Naive thymus-derived CD4-positive, alpha-beta T cell (primary cell): ENCODE data around the gene AMDHD2. TPM values are rescaled to one million over a fixed set of nuclear protein-coding genes. Genes with fewer than 3 reads are reported as not detected.
A peak's percentile ranks its signal among the peaks of the same experiment; 100 is the strongest.

Experiments used
- ATAC-seq: fragments of 150-1000 bp; cut with Tn5 transposase; 2 replicates; pipeline ENCODE4 v1.10.0; 2021; ENCODE audit warnings: mild to moderate bottlenecking, moderate library complexity
- CTCF ChIA-PET: fragments of 350-600 bp; sonication (Branson Sonifier 250); formaldehyde crosslinking; loops from one replicate; lab custom pipeline; 2021; ENCODE audit warnings: antibody characterized with exemption; lab: Charles Lee
- POLR2A ChIA-PET: fragments of 350-600 bp; sonication (Branson Sonifier 250); formaldehyde crosslinking; loops from one replicate; lab custom pipeline; 2021; ENCODE audit warnings: antibody characterized with exemption, inconsistent platforms; lab: Charles Lee
- DNase-seq, 9 donors: peaks; one replicate each; pipeline versions ENCODE4 v3.0.0 to v3.0.0-alpha.2; 2020 to 2022; ENCODE audit warnings: mixed read lengths in 1 of 9
- H3K27ac ChIP-seq: one replicate; pipeline ENCODE4 v1.7.0; 2013; ENCODE audit warnings: mild to moderate bottlenecking, low read depth, low read length, moderate library complexity
- H3K27me3 ChIP-seq, 2 donors: one replicate each; pipeline ENCODE4 v1.7.0; 2013; ENCODE audit warnings: low read length in 2 of 2, mild to moderate bottlenecking in 2 of 2, moderate library complexity in 2 of 2; ENCODE audit not compliant: control insufficient read depth in 2 of 2, insufficient read depth in 2 of 2
- H3K36me3 ChIP-seq, 3 experiments: 1 replicate in 2 of 3; 2 replicates in 1 of 3; pipeline ENCODE4 v1.7.0; 2013; ENCODE audit warnings: low read length in 3 of 3, mild to moderate bottlenecking in 3 of 3, moderate library complexity in 1 of 3; ENCODE audit not compliant: insufficient read depth in 3 of 3, control insufficient read depth in 2 of 3
- H3K4me1 ChIP-seq, 2 donors: one replicate each; pipeline ENCODE4 v1.7.0; 2013; ENCODE audit warnings: low read length in 2 of 2, mild to moderate bottlenecking in 2 of 2, moderate library complexity in 1 of 2; ENCODE audit not compliant: control insufficient read depth in 2 of 2, insufficient read depth in 2 of 2
- H3K4me3 ChIP-seq: 2 replicates; pipeline ENCODE4 v1.7.0; 2013; ENCODE audit warnings: mild to moderate bottlenecking, low read length
- H3K9me3 ChIP-seq, 3 experiments: 1 replicate in 2 of 3; 2 replicates in 1 of 3; pipeline ENCODE4 v1.7.0; 2013; ENCODE audit warnings: low read length in 3 of 3; ENCODE audit not compliant: control insufficient read depth in 2 of 3
- H3K27ac Mint-ChIP-seq, 9 donors: one replicate each; pipeline ENCODE4 v1.8.0; 2020 to 2022; ENCODE audit warnings: mixed read lengths in 9 of 9, mild to moderate bottlenecking in 8 of 9, moderate library complexity in 5 of 9, inconsistent platforms in 2 of 9
- H3K27me3 Mint-ChIP-seq, 5 donors: one replicate each; pipeline ENCODE4 v1.8.0; 2021 to 2022; ENCODE audit warnings: mixed read lengths in 5 of 5, mild to moderate bottlenecking in 1 of 5
- H3K36me3 Mint-ChIP-seq, 5 donors: one replicate each; pipeline ENCODE4 v1.8.0; 2020 to 2022; ENCODE audit warnings: mixed read lengths in 5 of 5, mild to moderate bottlenecking in 3 of 5, inconsistent platforms in 1 of 5
- H3K4me1 Mint-ChIP-seq, 7 donors: one replicate each; pipeline ENCODE4 v1.8.0; 2020 to 2022; ENCODE audit warnings: mixed read lengths in 7 of 7, mild to moderate bottlenecking in 3 of 7, inconsistent platforms in 1 of 7
- H3K4me3 Mint-ChIP-seq, 10 donors: one replicate each; pipeline ENCODE4 v1.8.0; 2020 to 2022; ENCODE audit warnings: mild to moderate bottlenecking in 10 of 10, mixed read lengths in 10 of 10, moderate library complexity in 6 of 10, inconsistent platforms in 2 of 10
- H3K9me3 Mint-ChIP-seq, 11 donors: one replicate each; pipeline ENCODE4 v1.8.0; 2020 to 2022; ENCODE audit warnings: mixed read lengths in 11 of 11, mild to moderate bottlenecking in 4 of 11, inconsistent platforms in 1 of 11, moderate library complexity in 1 of 11
- intact Hi-C, 2 donors: fragments of 100-400 bp; cut with micrococcal nuclease; formaldehyde crosslinking; loops; one replicate each; pipeline ENCODE4 v1.15.1; 2023
- polyA plus RNA-seq, 2 donors: library from polyadenylated mRNA; unstranded; fragments of 300-500 nt; fragmentation: Illumina TruSeq; gene quantifications; one replicate each; pipeline ENCODE4 v1.2.3, GENCODE V29; 2021
- total RNA-seq, 6 experiments: library from RNA in 5 of 6; stranded (reverse) in 5 of 6; gene quantifications; 1 replicate in 5 of 6; 2 replicates in 1 of 6; pipeline ENCODE4 v1.2.3 and lab custom pipeline; 2021 to 2026

AMDHD2 gene
- total and polyA plus RNA-seq, 7 experiments from 2014 or later, result 15.0 to 258 (median 102) TPM

DNA sequence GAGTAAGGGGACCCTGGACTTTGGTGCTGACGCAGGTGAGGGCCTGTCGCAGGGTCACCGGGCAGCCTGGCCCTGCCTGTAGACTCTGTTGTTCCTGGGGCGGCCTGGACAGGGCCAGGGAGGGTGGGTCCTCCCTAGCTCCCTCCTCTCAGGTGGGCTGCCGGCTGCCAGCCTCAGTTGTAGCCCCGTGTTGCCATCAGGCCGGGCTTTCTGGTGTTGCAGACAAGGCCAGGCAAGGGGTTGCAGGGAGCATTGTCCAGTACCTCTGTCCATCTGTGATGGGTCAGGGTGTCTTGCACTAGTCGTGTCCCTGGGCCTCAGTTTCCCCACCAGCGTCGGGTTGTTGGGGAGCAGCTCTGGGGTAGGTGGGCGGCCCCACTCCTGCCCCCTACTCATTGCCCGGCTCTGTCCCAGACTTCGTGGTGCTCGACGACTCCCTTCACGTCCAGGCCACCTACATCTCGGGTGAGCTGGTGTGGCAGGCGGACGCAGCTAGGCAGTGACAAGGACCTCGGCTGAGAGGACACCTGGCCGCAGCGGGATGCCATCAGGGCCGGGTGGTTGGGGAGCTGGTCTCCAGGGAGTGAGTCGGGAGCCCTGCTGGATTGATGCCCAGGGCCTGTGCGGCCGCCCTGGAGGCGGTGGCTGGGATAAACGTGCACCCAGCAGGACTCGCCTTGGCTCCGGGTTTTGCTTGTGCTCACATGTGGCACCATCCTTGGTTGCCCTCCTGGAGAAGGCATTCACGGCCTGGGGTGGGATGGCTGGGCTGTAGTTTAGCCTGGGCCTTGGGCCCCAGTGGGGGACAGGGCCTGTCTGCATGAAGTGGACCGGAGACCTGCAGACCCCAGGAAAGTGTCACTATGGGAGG, 9.1 kb downstream of the AMDHD2 start:
- H3K27ac ChIP-seq, result no peak overlapping the region
- peaks cover 5 to 6% of the 10 kb centered on the region in 2 donors for H3K4me1 ChIP-seq
- POLR2A ChIA-PET, result interaction anchor here (0.6 to 3.7 kb wide), 3 partner anchors 9 to 254 kb away, joined by 3 to 89 read pairs (median 5); partner anchors contain the start of gene AMDHD2
- CTCF ChIA-PET, result no interaction called here
- H3K4me3 Mint-ChIP-seq, result peak overlapping the region in 1 of 10 donors; percentile 96
- peaks cover 0 to 47% (median 4%) of the 10 kb centered on the region in 3 experiments for H3K36me3 ChIP-seq
- no peaks in the 10 kb centered on the region for H3K27me3 ChIP-seq
- intact Hi-C loops, result no loop called here
- no peaks in the 10 kb centered on the region for H3K27me3 Mint-ChIP-seq
- H3K36me3 Mint-ChIP-seq, result peaks cover 0 to 8% (median 3%) of the 10 kb centered on the region in 5 donors
- peaks cover 0 to 2% (median 0%) of the 10 kb centered on the region in 11 donors for H3K9me3 Mint-ChIP-seq
- no peaks in the 10 kb centered on the region for H3K9me3 ChIP-seq
- peak overlapping the region in 4 of 9 donors; percentile 38 to 86 (median 60) for H3K27ac Mint-ChIP-seq
- H3K4me1 Mint-ChIP-seq, result peaks cover 0 to 30% (median 21%) of the 10 kb centered on the region in 7 donors
- H3K4me3 ChIP-seq, result no peak overlapping the region
- ATAC-seq (no peak), DNase-seq (peak in 1 of 9 donors; percentile 17)

DNA sequence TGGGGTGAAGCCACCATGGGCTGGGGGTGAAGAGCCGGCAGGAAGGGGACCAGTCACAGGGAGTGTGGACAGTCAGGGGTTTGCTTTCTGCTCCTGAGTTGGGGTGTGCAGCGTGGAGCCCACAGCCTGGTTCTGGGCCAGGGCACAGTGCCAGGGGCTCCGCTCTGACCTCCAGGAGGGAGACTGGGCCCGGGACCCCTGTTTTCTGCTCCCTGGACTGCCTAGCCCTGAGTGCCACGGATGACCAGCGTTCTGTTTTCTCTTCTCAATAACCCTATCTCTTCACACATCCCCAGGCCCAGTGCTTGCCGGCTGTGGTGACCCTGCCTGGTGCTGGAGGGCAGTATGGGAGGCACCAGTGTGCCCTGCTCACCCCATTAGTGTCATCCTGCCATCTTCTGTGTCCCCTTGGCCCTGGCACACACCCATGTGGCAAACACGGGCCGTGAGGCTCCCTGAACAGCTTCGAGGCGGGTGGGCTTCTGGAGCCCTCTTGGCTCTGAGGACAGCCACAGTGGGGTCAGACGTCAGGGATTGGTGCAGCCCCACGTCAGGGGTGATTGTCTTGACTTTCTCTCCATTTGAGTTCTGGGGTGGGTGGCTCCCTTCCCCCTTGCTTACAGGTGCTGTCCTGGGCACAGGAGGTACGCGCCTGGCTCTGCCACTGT, 9.9 kb downstream of the AMDHD2 start:
- no peak for ATAC-seq
- Histone ChIP-seq H3K4me1 (peaks cover 5 to 6% of the 10 kb centered on the region in 2 donors), H3K4me3 (no peak overlapping the region), H3K27me3 (no peaks in the 10 kb centered on the region), H3K36me3 (peaks cover 0 to 39% (median 0%) of the 10 kb centered on the region in 3 experiments), H3K27ac (no peak overlapping the region), H3K9me3 (no peaks in the 10 kb centered on the region)
- CTCF ChIA-PET, result interaction anchor here (1.0 kb wide), 1 partner anchor 9 kb away, joined by 3 read pairs; no protein-coding TSS in a partner anchor
- intact Hi-C loops, result loop anchor here (5.0 to 10.0 kb wide), 4 partner anchors 308 to 755 kb away; partner anchors contain the start of genes E4F1 (in 1 of the 2), HCFC1R1 (in 1 of the 2), THOC6 (in 1 of the 2) and TNFRSF12A (in 1 of the 2)
- peak overlapping the region in 4 of 10 donors; percentile 27 to 96 (median 49) for H3K4me3 Mint-ChIP-seq
- no peak for DNase-seq
- H3K27me3 Mint-ChIP-seq, result no peaks in the 10 kb centered on the region
- H3K36me3 Mint-ChIP-seq, result peaks cover 0 to 7% (median 0%) of the 10 kb centered on the region in 5 donors
- POLR2A ChIA-PET, result interaction anchor here (3.7 to 6.0 kb wide), 2 partner anchors 10 to 16 kb away, joined by 83 to 89 read pairs; partner anchors contain the start of genes AMDHD2 and ATP6V0C
- H3K4me1 Mint-ChIP-seq, result peaks cover 0 to 27% (median 19%) of the 10 kb centered on the region in 7 donors
- peaks cover 0 to 2% (median 0%) of the 10 kb centered on the region in 11 donors for H3K9me3 Mint-ChIP-seq
- H3K27ac Mint-ChIP-seq, result peak overlapping the region in 7 of 9 donors; percentile 62 to 86 (median 68)

DNA sequence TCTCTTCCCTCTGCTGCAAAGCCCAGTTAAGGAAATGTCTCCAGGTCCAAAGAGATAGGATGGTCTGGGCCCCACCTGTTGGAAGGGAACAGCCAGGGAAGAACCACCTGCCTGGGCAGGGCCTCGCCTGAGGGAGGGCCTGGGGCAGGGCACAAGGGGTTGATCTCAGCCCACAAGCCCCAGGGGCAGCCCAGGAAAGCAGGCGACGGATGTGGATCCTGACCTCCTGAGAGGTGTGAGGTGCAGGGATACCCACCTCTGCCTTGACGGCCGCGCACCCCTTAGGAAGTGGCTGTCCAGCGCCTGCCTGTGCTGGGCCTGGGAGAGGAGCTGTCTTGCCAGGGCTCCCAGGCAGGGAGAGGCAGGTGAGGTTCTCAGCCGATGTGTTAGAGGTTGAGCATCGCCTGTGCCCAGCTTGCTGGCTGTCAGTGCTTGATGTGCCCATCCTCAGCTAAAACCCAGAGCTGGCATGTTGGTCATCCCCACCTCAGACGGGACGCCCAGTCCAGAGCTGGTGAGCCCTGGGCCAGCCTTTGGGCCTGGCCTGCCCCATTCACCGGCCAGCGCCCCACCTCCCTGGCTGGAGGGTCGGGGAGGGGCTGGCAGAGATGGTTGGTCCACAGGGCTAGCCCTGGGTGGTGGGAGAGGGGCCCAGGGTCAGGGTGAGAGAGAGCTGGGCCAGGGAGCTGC, 10.6 kb downstream of the AMDHD2 start:
- H3K36me3 ChIP-seq, result peaks cover 0 to 39% (median 0%) of the 10 kb centered on the region in 3 experiments
- no peaks in the 10 kb centered on the region for H3K9me3 ChIP-seq
- Mint-ChIP-seq H3K27me3 (no peaks in the 10 kb centered on the region), H3K4me3 (peak overlapping the region; percentile 84 to 100 (median 96)), H3K36me3 (peaks cover 0 to 5% (median 0%) of the 10 kb centered on the region in 5 donors), H3K27ac (peak overlapping the region; percentile 96 to 100 (median 98)), H3K4me1 (peaks cover 0 to 27% (median 19%) of the 10 kb centered on the region in 7 donors), H3K9me3 (peaks cover 0 to 2% (median 0%) of the 10 kb centered on the region in 11 donors)
- peaks cover 5 to 6% of the 10 kb centered on the region in 2 donors for H3K4me1 ChIP-seq
- no peaks in the 10 kb centered on the region for H3K27me3 ChIP-seq
- CTCF ChIA-PET, result interaction anchor here (0.7 to 1.0 kb wide), 2 partner anchors 10 to 34 kb away, joined by 3 read pairs; no protein-coding TSS in a partner anchor
- POLR2A ChIA-PET, result interaction anchor here (0.6 to 6.0 kb wide), 4 partner anchors 8 to 567 kb away, joined by 3 to 89 read pairs (median 46); partner anchors contain the start of genes AMDHD2 and ATP6V0C
- DNase-seq, result peak in 1 of 9 donors; percentile 15
- H3K27ac ChIP-seq, result peak overlapping the region; percentile 93
- intact Hi-C loops, result loop anchor here (5.0 to 10.0 kb wide), 4 partner anchors 308 to 754 kb away; partner anchors contain the start of genes E4F1 (in 1 of the 2), HCFC1R1 (in 1 of the 2), THOC6 (in 1 of the 2) and TNFRSF12A (in 1 of the 2)
- no peak overlapping the region for H3K4me3 ChIP-seq
- no peak for ATAC-seq

DNA sequence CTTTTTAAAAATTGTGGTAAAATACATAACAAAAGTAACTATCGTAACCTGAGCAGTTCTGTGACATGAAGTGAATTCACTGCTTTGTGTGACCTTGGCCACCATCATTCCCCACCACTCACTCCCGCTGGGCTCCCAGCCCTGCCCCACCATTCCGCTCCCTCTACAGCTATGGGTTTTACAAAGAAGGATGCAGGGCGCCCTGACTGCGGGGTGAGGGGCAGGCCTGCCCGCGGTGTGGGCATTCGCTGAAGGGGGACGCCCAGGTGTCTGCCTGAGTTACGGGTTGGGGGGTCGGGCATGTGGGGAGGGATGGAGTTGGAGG, 11.2 kb downstream of the AMDHD2 start, which contains the start of gene CEMP1:
Gene CEMP1 (minus strand): TSS at position 38 of the 325 bp plus-strand sequence. CDS start 335 bp downstream, outside the sequence.
- Mint-ChIP-seq H3K4me1 (peaks cover 0 to 28% (median 18%) of the 10 kb centered on the region in 7 donors), H3K27me3 (no peaks in the 10 kb centered on the region), H3K4me3 (peak within 1 kb of the TSS; percentile 84 to 100 (median 96)), H3K9me3 (peaks cover 0 to 2% (median 0%) of the 10 kb centered on the region in 11 donors), H3K27ac (peak within 1 kb of the TSS; percentile 96 to 100 (median 98)), H3K36me3 (peaks cover 0 to 3% (median 0%) of the 10 kb centered on the region in 5 donors)
- peaks cover 0 to 33% (median 0%) of the 10 kb centered on the region in 3 experiments for H3K36me3 ChIP-seq
- DNase-seq (peak in 1 of 9 donors; percentile 52), ATAC-seq (no peak)
- peak within 1 kb of the TSS; percentile 71 for H3K4me3 ChIP-seq
- H3K27me3 ChIP-seq, result no peaks in the 10 kb centered on the region
- CTCF ChIA-PET, result interaction anchor here (0.7 to 1.0 kb wide), 2 partner anchors 11 to 35 kb away, joined by 3 read pairs; no protein-coding TSS in a partner anchor
- peak within 1 kb of the TSS; percentile 93 for H3K27ac ChIP-seq
- no peaks in the 10 kb centered on the region for H3K9me3 ChIP-seq
- POLR2A ChIA-PET, result interaction anchor here (0.6 to 6.0 kb wide), 5 partner anchors 8 to 568 kb away, joined by 3 to 89 read pairs (median 10); partner anchors contain the start of genes AMDHD2 and ATP6V0C
- intact Hi-C loops, result loop anchor here (5.0 to 10.0 kb wide), 4 partner anchors 309 to 753 kb away; partner anchors contain the start of genes E4F1 (in 1 of the 2), HCFC1R1 (in 1 of the 2), THOC6 (in 1 of the 2) and TNFRSF12A (in 1 of the 2)
- peaks cover 5 to 6% of the 10 kb centered on the region in 2 donors for H3K4me1 ChIP-seq

DNA sequence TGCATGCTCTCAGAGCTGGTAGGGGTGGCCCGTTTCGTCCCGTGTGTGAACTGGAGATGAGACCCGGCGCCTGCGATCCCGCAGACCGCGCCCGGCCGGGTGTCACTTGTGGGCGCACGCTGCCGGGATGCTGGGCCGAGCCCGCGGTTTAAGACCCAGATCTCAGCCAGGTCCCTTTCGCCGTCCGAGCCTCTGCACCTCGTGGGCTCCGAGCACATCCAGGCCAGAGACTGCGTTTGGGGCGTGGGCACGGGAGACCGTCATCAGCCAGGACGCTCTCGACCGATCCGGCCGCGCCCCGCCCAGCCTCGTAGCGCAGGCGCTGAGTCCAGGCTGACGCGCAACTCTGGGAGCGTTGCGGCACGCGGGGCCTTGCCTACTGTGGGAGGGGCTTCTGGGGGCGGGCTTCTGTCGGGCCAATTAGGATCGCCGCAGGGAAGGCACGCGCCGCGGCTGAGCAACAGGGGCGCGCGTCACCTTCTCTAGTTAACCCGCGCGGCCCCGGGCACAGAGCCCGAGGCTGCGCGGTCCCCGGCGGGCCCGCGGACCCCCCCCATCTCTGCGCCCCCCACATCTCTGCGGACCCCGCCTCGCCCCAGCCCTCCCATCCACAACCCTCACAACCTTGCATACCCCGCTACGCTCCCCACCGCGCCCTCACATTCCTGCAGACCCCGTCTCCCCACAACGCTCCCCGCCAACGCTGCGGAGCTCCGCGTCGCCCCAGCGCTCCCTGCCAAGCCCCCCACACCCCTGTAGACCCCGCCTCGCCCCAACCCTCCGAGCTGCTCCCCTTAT, 11.7 kb downstream of the AMDHD2 start:
- Mint-ChIP-seq H3K9me3 (peaks cover 0 to 2% (median 0%) of the 10 kb centered on the region in 11 donors), H3K4me3 (peak overlapping the region; percentile 84 to 100 (median 96)), H3K4me1 (peaks cover 0 to 31% (median 20%) of the 10 kb centered on the region in 7 donors), H3K27ac (peak overlapping the region; percentile 96 to 100 (median 98)), H3K36me3 (peaks cover 0 to 3% (median 0%) of the 10 kb centered on the region in 5 donors), H3K27me3 (no peaks in the 10 kb centered on the region)
- ATAC-seq (peak; percentile 93), DNase-seq (peak; percentile 94 to 97 (median 96))
- Histone ChIP-seq H3K4me3 (peak overlapping the region; percentile 71), H3K27ac (peak overlapping the region; percentile 93), H3K9me3 (no peaks in the 10 kb centered on the region), H3K27me3 (no peaks in the 10 kb centered on the region), H3K4me1 (peaks cover 5 to 6% of the 10 kb centered on the region in 2 donors), H3K36me3 (peaks cover 0 to 29% (median 0%) of the 10 kb centered on the region in 3 experiments)
- POLR2A ChIA-PET, result interaction anchor here (0.7 to 6.0 kb wide), 14 partner anchors 9 to 826 kb away, joined by 3 to 89 read pairs (median 5); partner anchors contain the start of genes AMDHD2, ATP6V0C, ECI1 and MAPK8IP3
- CTCF ChIA-PET, result interaction anchor here (0.7 to 1.6 kb wide), 4 partner anchors 14 to 35 kb away, joined by 3 to 4 read pairs (median 3); partner anchors contain the start of gene ATP6V0C
- intact Hi-C loops, result loop anchor here (1.0 to 10.0 kb wide), 8 partner anchors 12 to 753 kb away; partner anchors contain the start of genes AMDHD2 (in 2 of the 2), ATP6V0C (in 2 of the 2), E4F1 (in 1 of the 2) and HCFC1R1 (in 1 of the 2)
